Duodenal mucosa (tissue), 2 donors: ENCODE data around the gene ANKRD52.

Experiments
- H3K27ac ChIP-seq: one replicate; pipeline ENCODE4 v1.7.0; 2013; ENCODE audit warnings: low read depth, low read length
- H3K27me3 ChIP-seq, 2 donors: one replicate each; pipeline ENCODE4 v1.7.0; 2013; ENCODE audit warnings: low read length in 2 of 2, control low read depth in 1 of 2; ENCODE audit not compliant: insufficient read depth in 2 of 2, control insufficient read depth in 1 of 2
- H3K36me3 ChIP-seq, 2 donors: one replicate each; pipeline ENCODE4 v1.7.0; 2013; ENCODE audit warnings: low read length in 2 of 2, control low read depth in 1 of 2; ENCODE audit not compliant: insufficient read depth in 2 of 2, control insufficient read depth in 1 of 2
- H3K4me1 ChIP-seq, 2 donors: one replicate each; pipeline ENCODE4 v1.7.0; 2013; ENCODE audit warnings: low read length in 2 of 2, control low read depth in 1 of 2; ENCODE audit not compliant: insufficient read depth in 2 of 2, control insufficient read depth in 1 of 2
- H3K4me3 ChIP-seq, 2 donors: one replicate each; pipeline ENCODE4 v1.7.0; 2013; ENCODE audit warnings: low read length in 2 of 2, low read depth in 1 of 2
- H3K9ac ChIP-seq, 2 donors: one replicate each; pipeline ENCODE4 v1.7.0; 2013; ENCODE audit warnings: low read length in 2 of 2, low read depth in 1 of 2
- H3K9me3 ChIP-seq, 2 donors: one replicate each; pipeline ENCODE4 v1.7.0; 2013; ENCODE audit warnings: low read length in 2 of 2, control low read depth in 1 of 2; ENCODE audit not compliant: control insufficient read depth in 1 of 2

Gene ANKRD52

GRCh38 chr12:56260380-56260779 lies 2.2 kb upstream of the ANKRD52 start:
- H3K27me3 ChIP-seq, result no peaks in the 10 kb centered on the region
- H3K4me1 ChIP-seq, result peaks cover 12 to 15% of the 10 kb centered on the region in 2 donors
- peaks cover 9 to 16% of the 10 kb centered on the region in 2 donors for H3K36me3 ChIP-seq
- no peak overlapping the region for H3K27ac ChIP-seq
- no peaks in the 10 kb centered on the region for H3K9me3 ChIP-seq
- no peak overlapping the region for H3K9ac ChIP-seq
- H3K4me3 ChIP-seq, result no peak overlapping the region

- Histone ChIP-seq H3K9ac (peak overlapping the region; percentile 85 to 88), H3K4me3 (peak overlapping the region; percentile 77 to 85), H3K27ac (no peak overlapping the region), H3K4me1 (peaks cover 12 to 15% of the 10 kb centered on the region in 2 donors), H3K9me3 (no peaks in the 10 kb centered on the region), H3K27me3 (no peaks in the 10 kb centered on the region), H3K36me3 (peaks cover 14 to 29% of the 10 kb centered on the region in 2 donors)
These were observed 618 bp upstream of the ANKRD52 start for GRCh38 chr12:56258820-56259183.

GRCh38 chr12:56257491-56258067 lies 605 bp downstream of the ANKRD52 start:
- Histone ChIP-seq H3K27ac (no peak overlapping the region), H3K9me3 (no peaks in the 10 kb centered on the region), H3K4me1 (peaks cover 12 to 15% of the 10 kb centered on the region in 2 donors), H3K36me3 (peaks cover 25 to 41% of the 10 kb centered on the region in 2 donors), H3K27me3 (no peaks in the 10 kb centered on the region), H3K9ac (peak overlapping the region; percentile 68 to 88), H3K4me3 (peak overlapping the region; percentile 81 to 92)

- Histone ChIP-seq H3K27me3 (no peaks in the 10 kb centered on the region), H3K9ac (peak overlapping the region; percentile 68 to 88), H3K36me3 (peaks cover 30 to 46% of the 10 kb centered on the region in 2 donors), H3K9me3 (no peaks in the 10 kb centered on the region), H3K4me3 (peak overlapping the region; percentile 81 to 92), H3K4me1 (peaks cover 12 to 15% of the 10 kb centered on the region in 2 donors), H3K27ac (no peak overlapping the region)
These were observed 1.1 kb downstream of the ANKRD52 start for GRCh38 chr12:56257071-56257470.

GRCh38 chr12:56256326-56256960 lies 1.7 kb downstream of the ANKRD52 start:
- Histone ChIP-seq H3K27ac (no peak overlapping the region), H3K4me3 (peak overlapping the region in 1 of 2 donors; percentile 81), H3K36me3 (peaks cover 36 to 52% of the 10 kb centered on the region in 2 donors), H3K9ac (peak overlapping the region; percentile 68 to 88), H3K9me3 (no peaks in the 10 kb centered on the region), H3K4me1 (peaks cover 12 to 15% of the 10 kb centered on the region in 2 donors), H3K27me3 (no peaks in the 10 kb centered on the region)

- H3K4me1 ChIP-seq, result peaks cover 12 to 15% of the 10 kb centered on the region in 2 donors
- no peaks in the 10 kb centered on the region for H3K27me3 ChIP-seq
- H3K27ac ChIP-seq, result no peak overlapping the region
- no peak overlapping the region for H3K4me3 ChIP-seq
- no peaks in the 10 kb centered on the region for H3K9me3 ChIP-seq
- no peak overlapping the region for H3K9ac ChIP-seq
- peaks cover 38 to 55% of the 10 kb centered on the region in 2 donors for H3K36me3 ChIP-seq
These were observed 2.5 kb downstream of the ANKRD52 start for GRCh38 chr12:56255671-56256070.

GRCh38 chr12:56253091-56253490 lies 5.1 kb downstream of the ANKRD52 start:
- no peak overlapping the region for H3K27ac ChIP-seq
- H3K4me1 ChIP-seq, result peaks cover 12 to 15% of the 10 kb centered on the region in 2 donors
- no peak overlapping the region for H3K4me3 ChIP-seq
- H3K9ac ChIP-seq, result no peak overlapping the region
- peaks cover 49 to 76% of the 10 kb centered on the region in 2 donors for H3K36me3 ChIP-seq
- H3K27me3 ChIP-seq, result no peaks in the 10 kb centered on the region
- no peaks in the 10 kb centered on the region for H3K9me3 ChIP-seq

GRCh38 chr12:56252649-56253048 lies 5.5 kb downstream of the ANKRD52 start:
- H3K4me3 ChIP-seq, result no peak overlapping the region
- H3K4me1 ChIP-seq, result peaks cover 12 to 15% of the 10 kb centered on the region in 2 donors
- no peaks in the 10 kb centered on the region for H3K27me3 ChIP-seq
- peaks cover 54 to 80% of the 10 kb centered on the region in 2 donors for H3K36me3 ChIP-seq
- H3K27ac ChIP-seq, result no peak overlapping the region
- no peaks in the 10 kb centered on the region for H3K9me3 ChIP-seq
- no peak overlapping the region for H3K9ac ChIP-seq

GRCh38 chr12:56248711-56249110 lies 9.5 kb downstream of the ANKRD52 start:
- Histone ChIP-seq H3K4me1 (peaks cover 0 to 5% of the 10 kb centered on the region in 2 donors), H3K27me3 (no peaks in the 10 kb centered on the region), H3K9me3 (no peaks in the 10 kb centered on the region), H3K4me3 (no peak overlapping the region), H3K36me3 (peaks cover 65 to 84% of the 10 kb centered on the region in 2 donors), H3K27ac (no peak overlapping the region), H3K9ac (no peak overlapping the region)

GRCh38 chr12:56247923-56248322 lies 10.3 kb downstream of the ANKRD52 start:
- peaks cover 0 to 5% of the 10 kb centered on the region in 2 donors for H3K4me1 ChIP-seq
- H3K36me3 ChIP-seq, result peaks cover 58 to 84% of the 10 kb centered on the region in 2 donors
- no peak overlapping the region for H3K4me3 ChIP-seq
- no peaks in the 10 kb centered on the region for H3K27me3 ChIP-seq
- no peak overlapping the region for H3K27ac ChIP-seq
- no peaks in the 10 kb centered on the region for H3K9me3 ChIP-seq
- no peak overlapping the region for H3K9ac ChIP-seq
